ENCODE measurements around the gene CEMIP2.
A peak's percentile ranks its signal among the peaks of the same experiment; 100 is the strongest.
"Not testable (repeated sequence)": the region's sequence is repeated elsewhere in the genome, so short reads cannot be mapped to it uniquely, and the experiment has no call there.

Gene CEMIP2

GRCh38 chr9:71680189-71680980 lies 87.9 kb downstream of the CEMIP2 start:
- DNase-seq (ENCODE audit: low spot score): peak; percentile 32

GRCh38 chr9:71678999-71679398 lies 89.3 kb downstream of the CEMIP2 start:
- DNase-seq (ENCODE audit: low spot score): no peak

GRCh38 chr9:71677209-71677608 lies 91.1 kb downstream of the CEMIP2 start:
- DNase-seq (ENCODE audit: low spot score): no peak

DNA sequence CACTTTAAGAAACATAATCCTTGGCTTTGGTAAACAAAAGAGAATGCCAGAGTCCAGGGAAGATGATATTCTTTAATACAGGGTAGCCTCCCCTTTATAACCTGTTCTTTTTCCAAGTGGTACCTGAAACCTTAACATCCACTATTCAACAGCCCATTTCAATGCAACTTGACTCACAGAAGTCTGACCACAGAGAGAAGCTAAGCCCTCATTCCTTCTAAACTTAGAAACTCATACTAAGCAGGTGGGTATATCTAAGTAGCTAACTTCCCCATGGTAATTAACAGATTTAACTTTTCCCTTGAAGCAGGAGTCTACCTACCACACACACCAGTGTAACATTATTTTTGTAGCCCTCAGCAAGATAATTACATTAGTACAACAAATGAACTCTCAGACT lies 91.9 kb downstream of the CEMIP2 start:
- no peak for DNase-seq (ENCODE audit: low spot score)

- DNase-seq (ENCODE audit: low spot score): no peak
Observed at GRCh38 chr9:71675857-71676165, 92.5 kb downstream of the CEMIP2 start.

- DNase-seq (ENCODE audit: low spot score): no peak
Observed at GRCh38 chr9:71675105-71675856, 93.0 kb downstream of the CEMIP2 start.

DNA sequence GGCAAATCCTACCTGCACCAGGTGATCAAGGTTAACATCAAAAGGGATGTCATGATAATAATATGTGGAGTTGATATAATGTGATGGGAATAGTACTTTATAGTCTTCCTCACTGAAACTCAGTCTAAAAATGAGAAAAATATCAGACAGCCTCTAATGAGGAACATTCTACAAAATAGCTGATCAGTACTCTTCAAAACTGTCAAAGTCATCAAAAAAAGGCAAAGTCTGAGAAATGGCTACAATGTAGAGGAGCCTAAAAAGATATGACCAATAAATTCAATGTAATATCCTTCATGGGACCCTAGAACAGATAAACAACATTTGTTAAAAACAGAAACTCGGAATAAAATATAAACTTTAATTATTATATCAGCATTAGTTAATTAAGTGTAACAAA lies 95.7 kb downstream of the CEMIP2 start:
- DNase-seq (ENCODE audit: low spot score): no peak

GRCh38 chr9:71671289-71671688 lies 97.0 kb downstream of the CEMIP2 start:
- DNase-seq (ENCODE audit: low spot score): no peak

DNA sequence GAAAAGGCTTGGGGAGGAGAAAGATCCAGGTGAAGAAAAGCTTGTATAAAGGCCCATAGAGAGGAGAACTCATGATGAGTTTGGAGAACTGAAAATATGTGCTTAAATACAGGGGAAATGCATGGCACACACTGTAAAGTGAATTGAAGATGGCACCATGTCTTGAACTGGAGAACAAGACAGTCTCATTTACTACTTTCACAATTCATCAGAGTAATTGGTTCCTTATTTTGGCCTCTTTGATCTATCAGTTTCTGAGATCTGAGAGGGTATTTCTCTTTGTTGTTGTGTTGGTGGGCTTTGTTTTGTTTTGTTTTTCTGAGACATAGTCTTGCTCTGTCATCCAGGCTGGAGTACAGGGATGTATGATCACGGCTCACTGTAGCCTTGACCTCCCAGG lies 98.2 kb downstream of the CEMIP2 start:
- DNase-seq (ENCODE audit: low spot score): no peak

GRCh38 chr9:71669284-71669995 lies 98.9 kb downstream of the CEMIP2 start:
- DNase-seq (ENCODE audit: low spot score): no peak

DNA sequence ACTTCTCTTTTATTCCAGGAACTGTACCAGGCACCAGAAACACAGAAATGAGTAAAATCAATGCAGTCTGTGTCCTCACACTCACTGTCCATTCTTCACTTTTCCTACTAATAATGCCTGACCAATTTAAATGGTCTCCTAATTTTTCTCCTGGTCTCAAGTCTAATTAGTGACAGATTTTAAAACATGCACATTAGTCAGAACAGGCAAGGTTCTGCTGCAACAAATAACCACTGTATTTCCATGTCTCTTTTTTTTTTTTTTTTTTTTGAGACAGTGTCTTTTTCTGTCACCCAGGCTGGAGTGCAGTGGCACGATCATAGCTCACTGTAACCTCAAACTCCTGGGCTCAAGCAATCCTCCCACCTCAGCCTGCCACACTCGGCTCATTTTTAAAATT lies 99.6 kb downstream of the CEMIP2 start:
- no peak for DNase-seq (ENCODE audit: low spot score)

DNA sequence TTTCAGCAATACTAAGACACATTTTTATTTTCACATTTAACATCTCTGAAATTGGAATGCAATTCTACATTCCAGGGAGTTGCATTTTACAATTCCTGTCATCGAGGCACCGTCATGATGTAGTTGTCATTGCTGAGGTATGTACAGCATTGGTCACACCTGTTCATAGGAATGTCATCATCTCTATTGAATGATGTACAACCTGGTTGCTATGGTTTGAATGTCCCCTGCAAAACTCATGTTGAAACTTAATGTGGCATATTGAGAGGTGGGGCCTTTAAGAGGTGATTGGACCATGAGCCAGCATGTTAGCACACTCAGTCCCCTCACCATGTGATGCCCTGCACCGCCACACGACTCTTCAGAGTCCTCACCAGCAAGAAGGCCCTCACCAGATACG lies 103.1 kb downstream of the CEMIP2 start:
- DNase-seq (ENCODE audit: low spot score): no peak

DNA sequence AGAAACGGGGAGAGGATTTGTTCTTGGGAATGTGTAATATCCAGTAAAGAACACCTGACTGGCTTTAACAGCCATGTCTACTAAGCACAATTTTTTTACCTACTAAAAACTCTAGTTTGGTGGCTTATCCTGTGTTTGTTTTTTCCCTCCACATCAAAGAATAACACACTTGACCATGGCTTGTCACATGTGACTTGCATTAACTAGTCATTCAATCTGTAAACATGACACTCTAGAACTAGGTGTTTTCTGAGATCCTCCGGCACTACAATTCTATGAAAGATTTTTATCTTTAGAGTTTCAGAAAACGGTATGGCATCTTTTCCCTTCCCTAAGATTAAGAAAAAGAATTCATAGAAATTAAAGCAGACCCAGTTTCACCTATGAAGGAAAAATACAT lies 103.7 kb downstream of the CEMIP2 start:
- DNase-seq (ENCODE audit: low spot score): no peak

DNA sequence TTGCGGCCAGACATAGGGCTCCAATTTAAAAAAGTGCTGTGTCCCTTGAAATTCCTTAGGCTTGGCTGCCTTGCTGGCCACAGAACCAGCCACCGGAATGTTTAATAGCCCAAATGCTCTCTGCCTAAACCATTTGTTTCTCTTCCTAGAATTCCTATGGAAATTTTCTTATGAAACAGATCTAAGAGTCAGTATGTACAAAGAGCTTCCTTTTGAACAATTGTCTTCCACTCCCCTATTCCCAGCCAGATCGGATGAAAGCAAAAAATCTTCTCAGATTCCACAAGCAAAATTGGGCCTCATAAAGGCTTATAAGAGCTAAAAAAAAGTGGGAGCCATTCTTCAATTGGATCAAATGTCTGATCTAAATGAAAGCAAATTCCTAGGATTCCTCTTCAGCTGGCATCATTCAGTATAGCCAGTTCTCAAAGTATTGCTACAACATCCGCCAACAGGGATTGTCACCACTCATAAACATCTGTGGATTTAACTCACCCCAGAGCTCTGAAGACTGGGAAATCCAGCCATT lies 104.3 kb downstream of the CEMIP2 start:
- DNase-seq (ENCODE audit: low spot score): peak; percentile 63

DNA sequence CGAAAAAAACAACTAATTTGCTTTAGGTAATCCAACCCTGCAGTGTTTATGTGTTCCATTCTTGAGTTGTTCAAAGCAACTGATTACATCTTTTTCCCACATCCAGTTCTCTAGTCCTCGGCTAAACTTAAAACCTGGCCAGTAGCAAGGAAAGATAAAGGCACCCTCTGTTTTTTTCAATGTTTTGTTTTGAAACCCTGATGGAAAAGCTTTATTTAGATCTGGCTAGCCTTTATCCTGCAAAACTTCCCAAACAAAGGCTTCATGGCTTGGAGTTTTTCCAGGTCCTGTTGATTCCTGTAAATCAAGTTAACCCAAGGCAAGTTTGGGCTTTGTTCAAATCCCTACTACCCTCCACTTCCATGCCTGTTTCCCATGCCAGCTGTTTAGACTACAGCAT lies 105.1 kb downstream of the CEMIP2 start:
- no peak for DNase-seq (ENCODE audit: low spot score)

DNA sequence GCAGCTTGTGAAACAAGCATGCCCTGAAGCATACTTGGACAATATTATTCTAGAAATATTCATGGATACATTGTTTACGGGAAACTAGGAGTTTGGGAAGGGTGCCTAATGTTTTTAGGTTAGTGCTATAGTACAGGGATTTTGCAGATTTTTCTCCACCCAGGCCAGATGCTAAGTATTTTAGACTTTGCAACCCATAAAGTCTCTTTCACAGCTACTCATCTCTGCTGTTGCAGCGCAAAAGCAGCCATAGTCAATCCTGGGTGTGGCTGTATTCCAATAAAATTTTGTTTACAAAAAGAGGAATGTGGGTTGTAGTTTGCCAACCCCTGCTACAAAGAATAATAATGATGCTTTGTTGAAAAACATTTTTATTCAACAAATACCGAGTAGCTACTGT lies 106.2 kb downstream of the CEMIP2 start:
- no peak for DNase-seq (ENCODE audit: low spot score)

- DNase-seq (ENCODE audit: low spot score): not testable (repeated sequence)
Observed at GRCh38 chr9:71657276-71657675, 111.0 kb downstream of the CEMIP2 start.

GRCh38 chr9:71656496-71656895 lies 111.8 kb downstream of the CEMIP2 start:
- DNase-seq (ENCODE audit: low spot score): no peak

- DNase-seq (ENCODE audit: low spot score): no peak
Observed at GRCh38 chr9:71655778-71656177, 112.5 kb downstream of the CEMIP2 start.

DNA sequence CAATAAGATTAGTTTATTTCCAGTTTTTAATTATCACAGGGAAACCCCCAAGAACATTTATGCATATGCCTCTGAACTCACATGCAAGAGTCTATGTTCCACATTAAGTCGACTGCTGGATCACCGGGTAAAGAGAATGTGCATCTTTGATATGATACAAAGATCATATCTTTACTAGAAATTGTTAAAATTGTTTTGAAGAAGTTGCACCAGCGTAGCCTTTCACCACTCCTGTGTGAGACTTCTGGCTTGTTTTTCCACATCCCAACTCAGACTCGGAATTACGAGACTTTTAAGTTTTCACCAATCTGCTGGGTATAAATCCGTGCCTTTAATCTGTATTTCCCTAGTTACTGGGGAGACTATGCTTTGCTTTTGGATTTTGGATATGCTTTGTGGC lies 113.2 kb downstream of the CEMIP2 start:
- no peak for DNase-seq (ENCODE audit: low spot score)

DNA sequence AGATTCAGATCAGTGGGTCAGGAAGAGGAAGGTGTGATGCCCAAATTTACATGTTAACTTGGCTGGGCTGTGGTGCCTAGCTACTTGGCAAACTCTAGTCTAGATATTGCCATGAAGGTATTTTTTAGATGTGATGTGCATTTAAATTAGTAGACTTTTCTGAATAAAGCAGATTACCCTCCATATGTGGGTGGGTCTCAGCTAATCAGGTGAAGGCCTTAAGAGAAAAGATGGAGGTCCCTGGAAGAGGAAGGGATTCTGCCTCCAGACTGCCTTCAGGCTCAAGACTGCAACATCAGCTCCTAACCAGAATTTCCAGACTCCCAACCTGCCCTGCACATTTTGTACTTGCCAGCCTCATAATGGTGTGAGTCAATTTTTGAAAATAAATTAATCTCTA lies 115.8 kb downstream of the CEMIP2 start:
- no peak for DNase-seq (ENCODE audit: low spot score)

- DNase-seq (ENCODE audit: low spot score): no peak
Observed at GRCh38 chr9:71648453-71648852, 119.9 kb downstream of the CEMIP2 start.

DNA sequence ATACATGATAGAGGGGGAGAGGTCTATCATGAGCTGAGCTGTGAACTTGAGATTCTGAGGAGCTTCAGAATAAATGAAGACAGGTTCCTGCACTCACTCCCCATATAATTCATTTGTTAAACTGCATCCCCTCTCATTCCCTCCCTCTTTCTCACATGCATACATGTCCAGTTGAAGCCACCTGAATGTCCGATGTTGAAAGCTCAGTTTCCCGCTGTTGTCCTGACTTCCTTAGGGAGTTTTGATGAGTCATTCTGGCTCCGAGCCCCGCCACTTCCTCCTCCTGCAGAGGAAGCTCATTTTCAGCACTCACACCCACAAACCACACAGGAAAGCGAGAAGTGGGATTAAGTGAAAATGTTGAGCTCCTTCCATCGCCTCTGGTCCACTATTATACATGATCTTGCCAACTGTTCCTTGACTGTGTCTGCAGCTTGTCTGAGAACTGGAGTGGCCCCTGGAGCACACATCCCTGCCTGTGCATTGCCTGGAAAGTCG lies 121.2 kb downstream of the CEMIP2 start:
- peak; percentile 66 for DNase-seq (ENCODE audit: low spot score)

All from AG20443 (cell line).